ENCODE data around the gene TERB1.
A peak's percentile ranks its signal among the peaks of the same experiment; 100 is the strongest.

The TERB1 gene

DNA sequence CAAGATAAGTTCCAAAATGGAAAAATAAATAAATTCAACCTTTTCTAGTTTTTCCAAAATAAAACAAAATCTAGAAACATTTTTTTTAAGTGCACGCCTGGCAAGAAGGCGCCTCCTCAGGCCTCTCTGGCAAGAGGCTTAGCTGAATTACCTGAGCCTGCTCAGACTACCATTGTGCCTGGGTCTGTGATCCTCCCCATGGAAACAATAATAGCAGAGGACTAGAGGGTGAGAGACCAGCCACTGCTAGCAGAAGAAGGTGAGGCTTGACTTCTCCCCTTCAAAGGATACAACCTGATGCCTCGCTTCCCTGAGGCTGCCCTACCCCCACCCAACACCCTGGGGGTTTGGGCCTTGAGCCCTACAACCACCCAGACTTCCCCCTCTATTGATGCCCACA, 14.8 kb downstream of the TERB1 start:
- H3K18ac ChIP-seq (ENCODE audit: low read length): no peak overlapping the region
- H2BK120ac ChIP-seq (ENCODE audit: low read depth, low read length): no peak overlapping the region
- WGBS, 2 donors (ENCODE audit: extremely low coverage in 2 of 2, insufficient read length in 2 of 2, insufficient replicate concordance in 1 of 2): no CpG with 5 or more reads among the region's 3 CpGs
- no peaks in the 10 kb centered on the region for H3K4me1 ChIP-seq (ENCODE audit: control insufficient read depth in 2 of 2, insufficient read depth in 1 of 2, low read depth in 1 of 2, low read length in 2 of 2)
- H4K8ac ChIP-seq (ENCODE audit: low read depth, low read length): no peak overlapping the region
- no peak overlapping the region for H3K9ac ChIP-seq (ENCODE audit: low read depth, low read length, poor library complexity)
- H3K4ac ChIP-seq (ENCODE audit: low read length): no peak overlapping the region
- H2BK12ac ChIP-seq (ENCODE audit: low read length): no peak overlapping the region
- no peak overlapping the region for H3K23ac ChIP-seq (ENCODE audit: low read depth, low read length, poor library complexity)
- H2AK5ac ChIP-seq (ENCODE audit: low read depth, low read length): no peak overlapping the region
- H2BK5ac ChIP-seq (ENCODE audit: low read length): no peak overlapping the region
- H3K14ac ChIP-seq (ENCODE audit: low read length): no peak overlapping the region
- H2AFZ ChIP-seq (ENCODE audit: low read length): no peak overlapping the region
- H3K9me3 ChIP-seq (replicated peaks in 1 of 2; ENCODE audit: control insufficient read depth in 2 of 2, insufficient read depth in 1 of 2, low read depth in 1 of 2, low read length in 2 of 2): no peaks in the 10 kb centered on the region
- no peak for DNase-seq (ENCODE audit: low spot score)
- H3K27ac ChIP-seq (replicated peaks; ENCODE audit: low read length): no peak overlapping the region
- H3K36me3 ChIP-seq (replicated peaks in 1 of 2; ENCODE audit: control insufficient read depth in 2 of 2, insufficient read depth in 2 of 2, low read length in 2 of 2): no peaks in the 10 kb centered on the region
- no peak overlapping the region for H3K4me2 ChIP-seq (ENCODE audit: insufficient read depth, low read length, poor library complexity, severe bottlenecking)
- H3K4me3 ChIP-seq (ENCODE audit: low read length in 2 of 2): no peak overlapping the region
- H4K91ac ChIP-seq (ENCODE audit: low read depth, low read length, poor library complexity): no peak overlapping the region
- no peak overlapping the region for H2BK15ac ChIP-seq (ENCODE audit: low read length)
- no peaks in the 10 kb centered on the region for H3K27me3 ChIP-seq (ENCODE audit: control insufficient read depth in 3 of 3, insufficient read depth in 3 of 3, low read depth in 1 of 3, low read length in 3 of 3)
- no peaks in the 10 kb centered on the region for H3K79me1 ChIP-seq (ENCODE audit: low read depth, low read length)

- Histone ChIP-seq H3K27me3 (ENCODE audit: control insufficient read depth in 3 of 3, insufficient read depth in 3 of 3, low read depth in 1 of 3, low read length in 3 of 3) (no peaks in the 10 kb centered on the region), H3K4me3 (ENCODE audit: low read length in 2 of 2) (no peak overlapping the region), H3K79me1 (ENCODE audit: low read depth, low read length) (no peaks in the 10 kb centered on the region), H2AFZ (ENCODE audit: low read length) (peak overlapping the region; percentile 0), H4K8ac (ENCODE audit: low read depth, low read length) (no peak overlapping the region), H4K91ac (ENCODE audit: low read depth, low read length, poor library complexity) (no peak overlapping the region), H3K4me2 (ENCODE audit: insufficient read depth, low read length, poor library complexity, severe bottlenecking) (no peak overlapping the region), H2BK15ac (ENCODE audit: low read length) (no peak overlapping the region), H3K27ac (replicated peaks; ENCODE audit: low read length) (no peak overlapping the region), H3K4me1 (ENCODE audit: control insufficient read depth in 2 of 2, insufficient read depth in 1 of 2, low read depth in 1 of 2, low read length in 2 of 2) (no peaks in the 10 kb centered on the region), H3K9ac (ENCODE audit: low read depth, low read length, poor library complexity) (no peak overlapping the region), H2AK5ac (ENCODE audit: low read depth, low read length) (no peak overlapping the region), H2BK120ac (ENCODE audit: low read depth, low read length) (no peak overlapping the region), H3K9me3 (replicated peaks in 1 of 2; ENCODE audit: control insufficient read depth in 2 of 2, insufficient read depth in 1 of 2, low read depth in 1 of 2, low read length in 2 of 2) (no peaks in the 10 kb centered on the region), H3K4ac (ENCODE audit: low read length) (no peak overlapping the region), H3K36me3 (replicated peaks in 1 of 2; ENCODE audit: control insufficient read depth in 2 of 2, insufficient read depth in 2 of 2, low read length in 2 of 2) (no peaks in the 10 kb centered on the region), H2BK12ac (ENCODE audit: low read length) (no peak overlapping the region), H3K14ac (ENCODE audit: low read length) (no peak overlapping the region), H2BK5ac (ENCODE audit: low read length) (no peak overlapping the region), H3K18ac (ENCODE audit: low read length) (no peak overlapping the region), H3K23ac (ENCODE audit: low read depth, low read length, poor library complexity) (no peak overlapping the region)
- no peak for DNase-seq (ENCODE audit: low spot score)
These were observed 24.9 kb downstream of the TERB1 start for GRCh38 chr16:66776457-66776856.

DNA sequence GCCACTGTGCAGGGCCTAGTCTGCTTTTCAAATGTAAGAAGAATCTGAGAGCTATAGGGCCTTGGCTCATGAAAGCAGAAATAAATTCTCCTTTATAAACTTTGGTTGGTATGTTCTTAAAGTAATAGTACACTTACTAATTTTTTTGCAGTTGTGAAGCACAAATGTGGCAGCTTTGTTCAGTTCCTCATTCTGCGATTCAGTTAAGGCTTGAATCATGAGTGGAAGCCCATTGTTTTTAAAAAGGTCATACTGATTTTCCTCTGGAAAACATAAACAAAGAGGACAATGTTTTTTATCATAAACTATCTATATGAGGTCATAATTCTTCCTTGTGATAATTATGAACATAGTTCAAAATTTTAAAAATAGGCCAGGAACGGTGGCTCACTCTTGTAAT, 26.4 kb downstream of the TERB1 start:
- no peaks in the 10 kb centered on the region for H3K27me3 ChIP-seq (ENCODE audit: control insufficient read depth in 3 of 3, insufficient read depth in 3 of 3, low read depth in 1 of 3, low read length in 3 of 3)
- H3K36me3 ChIP-seq (replicated peaks in 1 of 2; ENCODE audit: control insufficient read depth in 2 of 2, insufficient read depth in 2 of 2, low read length in 2 of 2): no peaks in the 10 kb centered on the region
- H3K4ac ChIP-seq (ENCODE audit: low read length): no peak overlapping the region
- no peak overlapping the region for H4K91ac ChIP-seq (ENCODE audit: low read depth, low read length, poor library complexity)
- H3K79me1 ChIP-seq (ENCODE audit: low read depth, low read length): no peaks in the 10 kb centered on the region
- no peaks in the 10 kb centered on the region for H3K4me1 ChIP-seq (ENCODE audit: control insufficient read depth in 2 of 2, insufficient read depth in 1 of 2, low read depth in 1 of 2, low read length in 2 of 2)
- H3K14ac ChIP-seq (ENCODE audit: low read length): no peak overlapping the region
- H3K27ac ChIP-seq (replicated peaks; ENCODE audit: low read length): no peak overlapping the region
- no peak overlapping the region for H3K18ac ChIP-seq (ENCODE audit: low read length)
- H2AFZ ChIP-seq (ENCODE audit: low read length): no peak overlapping the region
- no peak overlapping the region for H2BK15ac ChIP-seq (ENCODE audit: low read length)
- no peak overlapping the region for H2BK5ac ChIP-seq (ENCODE audit: low read length)
- no peak overlapping the region for H3K23ac ChIP-seq (ENCODE audit: low read depth, low read length, poor library complexity)
- no peak overlapping the region for H3K9ac ChIP-seq (ENCODE audit: low read depth, low read length, poor library complexity)
- H2BK120ac ChIP-seq (ENCODE audit: low read depth, low read length): no peak overlapping the region
- H3K9me3 ChIP-seq (replicated peaks in 1 of 2; ENCODE audit: control insufficient read depth in 2 of 2, insufficient read depth in 1 of 2, low read depth in 1 of 2, low read length in 2 of 2): no peaks in the 10 kb centered on the region
- no peak overlapping the region for H2AK5ac ChIP-seq (ENCODE audit: low read depth, low read length)
- H3K4me2 ChIP-seq (ENCODE audit: insufficient read depth, low read length, poor library complexity, severe bottlenecking): no peak overlapping the region
- no peak overlapping the region for H4K8ac ChIP-seq (ENCODE audit: low read depth, low read length)
- H2BK12ac ChIP-seq (ENCODE audit: low read length): no peak overlapping the region
- no CpG with 5 or more reads among the region's 2 CpGs for WGBS, 2 donors (ENCODE audit: extremely low coverage in 2 of 2, insufficient read length in 2 of 2, insufficient replicate concordance in 1 of 2)
- no peak overlapping the region for H3K4me3 ChIP-seq (ENCODE audit: low read length in 2 of 2)
- no peak for DNase-seq (ENCODE audit: low spot score)

DNA sequence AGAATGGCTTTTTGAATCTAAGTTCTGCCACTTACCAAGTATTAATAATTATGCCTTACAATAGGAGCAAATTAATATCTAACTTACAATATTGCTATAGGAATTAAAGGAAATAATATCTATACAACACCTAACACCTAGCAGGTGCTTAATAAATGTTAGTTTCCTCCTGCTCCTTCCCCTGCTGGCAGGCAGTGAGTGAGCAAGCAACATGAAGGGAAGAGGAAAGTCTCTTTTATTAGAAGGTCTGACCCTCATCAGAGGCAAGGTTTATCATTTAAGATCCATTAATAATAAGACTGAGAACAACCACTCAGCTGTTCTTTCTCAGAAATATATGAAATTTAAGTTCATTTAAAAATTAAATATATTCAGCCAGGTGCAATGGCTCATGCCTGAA, 43.3 kb downstream of the TERB1 start:
- Histone ChIP-seq H2BK120ac (ENCODE audit: low read depth, low read length) (no peak overlapping the region), H3K9ac (ENCODE audit: low read depth, low read length, poor library complexity) (no peak overlapping the region), H2BK5ac (ENCODE audit: low read length) (no peak overlapping the region), H3K14ac (ENCODE audit: low read length) (no peak overlapping the region), H2AK5ac (ENCODE audit: low read depth, low read length) (no peak overlapping the region), H3K27ac (replicated peaks; ENCODE audit: low read length) (no peak overlapping the region), H4K91ac (ENCODE audit: low read depth, low read length, poor library complexity) (no peak overlapping the region), H3K4me2 (ENCODE audit: insufficient read depth, low read length, poor library complexity, severe bottlenecking) (no peak overlapping the region), H2BK12ac (ENCODE audit: low read length) (no peak overlapping the region), H2BK15ac (ENCODE audit: low read length) (no peak overlapping the region), H3K27me3 (ENCODE audit: control insufficient read depth in 3 of 3, insufficient read depth in 3 of 3, low read depth in 1 of 3, low read length in 3 of 3) (peaks cover 0 to 23% (median 0%) of the 10 kb centered on the region in 3 experiments), H3K4ac (ENCODE audit: low read length) (no peak overlapping the region), H3K23ac (ENCODE audit: low read depth, low read length, poor library complexity) (no peak overlapping the region), H2AFZ (ENCODE audit: low read length) (no peak overlapping the region), H3K79me1 (ENCODE audit: low read depth, low read length) (no peaks in the 10 kb centered on the region), H3K18ac (ENCODE audit: low read length) (no peak overlapping the region), H3K4me3 (ENCODE audit: low read length in 2 of 2) (no peak overlapping the region), H3K36me3 (replicated peaks in 1 of 2; ENCODE audit: control insufficient read depth in 2 of 2, insufficient read depth in 2 of 2, low read length in 2 of 2) (no peaks in the 10 kb centered on the region), H4K8ac (ENCODE audit: low read depth, low read length) (no peak overlapping the region), H3K4me1 (ENCODE audit: control insufficient read depth in 2 of 2, insufficient read depth in 1 of 2, low read depth in 1 of 2, low read length in 2 of 2) (no peaks in the 10 kb centered on the region), H3K9me3 (replicated peaks in 1 of 2; ENCODE audit: control insufficient read depth in 2 of 2, insufficient read depth in 1 of 2, low read depth in 1 of 2, low read length in 2 of 2) (no peaks in the 10 kb centered on the region)
- no peak for DNase-seq (ENCODE audit: low spot score)
